ENCODE data around the gene TICAM1. TPM values are rescaled to one million over a fixed set of nuclear protein-coding genes. Genes with fewer than 3 reads are reported as not detected.
"Not testable (repeated sequence)": the region's sequence is repeated elsewhere in the genome, so short reads cannot be mapped to it uniquely, and the experiment has no call there.

TICAM1 gene
- total RNA-seq, 3 donors from 2014 or later = 3.5 to 5.2 (median 4.7) TPM

DNA sequence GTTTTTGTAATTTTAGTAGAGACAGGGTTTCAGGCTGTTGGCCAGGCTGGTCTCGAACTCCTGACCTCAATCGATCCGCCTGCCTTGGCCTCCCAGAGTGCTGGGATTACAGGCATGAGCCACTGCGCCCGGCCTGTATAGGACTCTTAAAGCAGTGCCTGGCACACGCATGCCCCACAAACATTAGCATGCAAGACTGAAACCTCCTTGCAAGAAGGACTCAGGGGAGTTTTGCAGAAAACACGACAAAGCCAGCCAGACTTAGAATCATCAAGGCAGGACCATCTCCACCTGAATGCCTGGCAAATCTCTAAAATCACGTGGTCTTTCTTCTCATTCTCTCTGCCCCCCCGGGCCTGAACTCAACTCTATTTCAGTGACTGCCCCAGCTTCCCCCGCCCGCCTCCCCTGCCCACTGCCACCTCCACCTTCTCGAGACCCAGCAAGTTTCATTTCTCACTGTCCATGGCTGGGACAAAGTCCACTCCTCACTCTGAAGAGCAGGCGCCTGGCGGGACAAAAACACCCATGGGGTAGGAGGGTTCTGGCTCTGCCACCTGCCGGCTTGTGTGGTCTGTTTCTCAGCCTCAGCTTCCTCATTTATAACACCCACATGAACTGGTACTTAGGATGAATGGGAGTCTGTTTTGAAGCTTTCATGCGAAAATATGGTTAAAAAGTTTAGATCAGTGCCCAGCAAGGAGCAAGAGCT is 2.4 kb downstream of the TICAM1 start:
- Histone ChIP-seq H3K27me3 (no peaks in the 10 kb centered on the region), H3K4me3 (no peak overlapping the region), H3K9me3 (no peaks in the 10 kb centered on the region), H3K4me1 (peaks cover 0 to 7% of the 10 kb centered on the region in 2 donors), H3K27ac (peak overlapping the region in 1 of 2 donors; percentile 45), H3K36me3 (no peaks in the 10 kb centered on the region)
- intact Hi-C loops (cut with DNase I; ENCODE audit: low total_unique reads) = no loop called here
- DNase-seq (ENCODE audit: low spot score in 2 of 2) = no peak
- TF ChIP-seq POLR2AphosphoS5 (IDR thresholded peaks at IDR 0.05) (no peak), CTCF (IDR thresholded peaks at IDR 0.05) (no peak), POLR2A (IDR thresholded peaks at IDR 0.05) (no peak)

DNA sequence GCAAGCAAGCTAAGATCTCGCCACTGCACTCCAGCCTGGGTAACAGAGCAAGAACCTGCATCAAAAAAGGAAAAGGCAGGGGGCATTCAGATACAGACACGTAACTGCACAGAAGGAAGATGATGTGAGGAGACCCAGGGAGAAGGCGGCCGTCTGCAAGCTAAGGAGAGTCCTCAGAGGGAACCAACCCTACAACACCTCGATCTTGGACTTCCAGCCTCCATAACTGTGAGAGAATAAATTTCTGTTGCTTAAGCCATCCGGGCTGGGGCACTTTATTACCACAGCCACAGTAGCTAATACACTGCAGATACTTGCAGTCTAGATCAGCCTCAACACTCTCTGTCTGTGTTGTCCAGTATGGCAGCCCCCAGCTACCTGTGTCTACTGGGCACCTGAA is 7.9 kb downstream of the TICAM1 start:
- Histone ChIP-seq H3K27me3 (no peaks in the 10 kb centered on the region), H3K27ac (no peak overlapping the region), H3K4me1 (no peaks in the 10 kb centered on the region), H3K9me3 (no peaks in the 10 kb centered on the region), H3K4me3 (no peak overlapping the region), H3K36me3 (no peaks in the 10 kb centered on the region)
- TF ChIP-seq POLR2A (IDR thresholded peaks at IDR 0.05) = no peak
- no peak for TF ChIP-seq POLR2AphosphoS5 (IDR thresholded peaks at IDR 0.05)
- TF ChIP-seq CTCF (IDR thresholded peaks at IDR 0.05) = no peak
- no peak for DNase-seq (ENCODE audit: low spot score in 2 of 2)
- intact Hi-C loops (cut with DNase I; ENCODE audit: low total_unique reads) = no loop called here

DNA sequence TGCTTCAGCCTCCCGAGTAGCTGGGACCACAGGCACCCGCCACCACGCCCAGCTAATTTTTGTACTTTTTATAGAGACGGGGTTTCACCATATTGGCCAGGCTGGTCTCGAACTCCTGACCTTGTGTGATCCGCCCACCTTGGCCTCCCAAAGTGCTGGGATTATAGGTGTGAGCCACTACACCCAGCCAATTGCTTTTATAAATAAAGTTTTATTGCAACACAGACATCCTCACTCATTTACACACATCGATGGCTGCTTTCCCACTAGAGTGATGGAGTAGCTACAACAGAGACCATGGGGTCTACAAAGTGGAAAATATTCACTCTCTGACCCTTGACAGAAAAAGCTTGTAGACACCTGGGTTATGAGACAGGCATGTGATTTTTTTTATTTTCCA is 9.2 kb downstream of the TICAM1 start:
- H3K27me3 ChIP-seq; H3K4me1 ChIP-seq; H3K27ac ChIP-seq; DNase-seq (ENCODE audit: low spot score in 2 of 2); H3K4me3 ChIP-seq; H3K36me3 ChIP-seq; H3K9me3 ChIP-seq; intact Hi-C loops (cut with DNase I; ENCODE audit: low total_unique reads): not testable (repeated sequence)

DNA sequence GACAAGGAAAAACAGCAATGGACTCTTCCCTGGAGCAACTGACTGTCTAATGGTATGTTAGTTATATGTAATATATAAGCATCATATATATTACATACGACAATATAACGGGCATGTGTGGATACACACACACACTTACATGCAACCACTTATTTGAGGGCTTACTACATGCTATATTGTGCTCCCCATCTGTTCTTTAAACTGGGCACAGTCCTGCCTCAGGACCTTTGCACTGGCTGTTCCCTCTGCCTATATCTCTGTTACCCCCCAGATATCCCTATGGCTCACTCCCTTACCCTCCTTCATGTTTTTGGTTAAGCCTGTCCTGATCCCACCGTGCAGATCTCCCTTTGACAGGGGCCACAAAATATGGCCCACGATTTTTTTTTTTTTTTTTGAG is 10.2 kb downstream of the TICAM1 start:
- no peaks in the 10 kb centered on the region for H3K36me3 ChIP-seq
- H3K4me3 ChIP-seq = no peak overlapping the region
- TF ChIP-seq POLR2AphosphoS5 (IDR thresholded peaks at IDR 0.05) = no peak
- H3K9me3 ChIP-seq = no peaks in the 10 kb centered on the region
- H3K27ac ChIP-seq = no peak overlapping the region
- H3K4me1 ChIP-seq = no peaks in the 10 kb centered on the region
- no peak for DNase-seq (ENCODE audit: low spot score in 2 of 2)
- intact Hi-C loops (cut with DNase I; ENCODE audit: low total_unique reads) = no loop called here
- no peaks in the 10 kb centered on the region for H3K27me3 ChIP-seq

DNA sequence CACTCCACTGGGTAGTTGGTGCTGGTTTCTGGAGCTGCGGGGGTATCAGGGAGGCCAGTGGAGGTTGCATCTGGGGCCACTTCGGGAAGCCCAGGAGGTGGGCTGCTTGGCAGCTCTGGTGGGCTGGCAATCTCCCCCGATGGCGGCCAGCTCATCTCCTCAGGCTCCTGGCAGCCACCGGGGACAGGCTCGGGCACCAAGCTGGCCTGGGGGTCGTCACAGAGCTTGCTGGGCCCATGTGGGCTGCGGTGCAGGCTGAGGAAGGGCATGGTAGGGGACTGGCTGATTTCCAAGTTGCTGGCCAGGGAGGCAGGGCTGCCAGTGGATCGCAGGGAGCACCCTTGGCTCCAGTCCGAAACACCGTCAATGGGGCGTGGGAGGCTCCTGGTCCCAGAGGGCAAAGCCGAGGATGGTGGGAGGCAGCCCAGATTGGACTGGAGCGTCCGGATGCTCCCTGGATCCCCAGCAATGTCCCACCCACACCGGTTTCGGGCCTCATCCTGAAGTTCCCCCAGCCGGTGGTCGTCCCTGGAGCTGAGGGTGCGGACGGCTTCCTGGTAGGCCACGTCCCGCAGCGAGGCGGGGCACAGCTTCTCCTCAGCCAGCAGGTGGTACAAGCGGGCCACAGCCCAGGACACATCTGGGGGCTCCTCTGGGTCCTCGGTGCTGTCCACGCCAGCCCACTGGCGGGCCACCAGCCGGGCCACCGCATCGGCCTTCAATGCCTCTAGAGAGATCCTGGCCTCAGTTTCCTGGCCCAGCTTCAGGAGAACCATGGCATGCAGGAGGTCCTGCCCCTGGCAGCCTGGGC is 13.8 kb downstream of the TICAM1 start:
- no peak for TF ChIP-seq POLR2AphosphoS5 (IDR thresholded peaks at IDR 0.05)
- TF ChIP-seq CTCF (IDR thresholded peaks at IDR 0.05) = no peak
- TF ChIP-seq POLR2A (IDR thresholded peaks at IDR 0.05) = no peak

GRCh38 chr19:4816950-4817278 is 14.6 kb downstream of the TICAM1 start:
- H3K4me3 ChIP-seq = no peak overlapping the region
- TF ChIP-seq POLR2AphosphoS5 (IDR thresholded peaks at IDR 0.05) (no peak), POLR2A (IDR thresholded peaks at IDR 0.05) (no peak), CTCF (IDR thresholded peaks at IDR 0.05) (no peak)
- H3K27ac ChIP-seq = peak overlapping the region in 1 of 2 donors; percentile 7
- no peaks in the 10 kb centered on the region for H3K27me3 ChIP-seq
- intact Hi-C loops (cut with DNase I; ENCODE audit: low total_unique reads) = loop anchor here (10.0 kb wide), 1 partner anchor 48 kb away; the partner anchor contains the start of gene PLIN3
- no peak for DNase-seq (ENCODE audit: low spot score in 2 of 2)
- no peaks in the 10 kb centered on the region for H3K36me3 ChIP-seq
- no peaks in the 10 kb centered on the region for H3K4me1 ChIP-seq
- no peaks in the 10 kb centered on the region for H3K9me3 ChIP-seq

More for the DNA sequence above, 13.8 kb downstream of the TICAM1 start:
- Histone ChIP-seq H3K9me3 (no peaks in the 10 kb centered on the region), H3K4me1 (no peaks in the 10 kb centered on the region), H3K27me3 (no peaks in the 10 kb centered on the region), H3K4me3 (no peak overlapping the region), H3K36me3 (no peaks in the 10 kb centered on the region), H3K27ac (peak overlapping the region in 1 of 2 donors; percentile 19)
- intact Hi-C loops (cut with DNase I; ENCODE audit: low total_unique reads) = loop anchor here (10.0 kb wide), 1 partner anchor 47 kb away; the partner anchor contains the start of gene PLIN3
- no peak for DNase-seq (ENCODE audit: low spot score in 2 of 2)

Measured in breast epithelium (tissue), 4 donors.